ENCODE results near the gene OR2T35.

The OR2T35 gene

GRCh38 chr1:248625166-248625565 lies 19.9 kb downstream of the OR2T35 start:
- DNase-seq, result no peak

GRCh38 chr1:248622570-248623001 lies 22.5 kb downstream of the OR2T35 start:
- no peak for DNase-seq

GRCh38 chr1:248621770-248622169 lies 23.3 kb downstream of the OR2T35 start:
- no peak for DNase-seq

- no peak for DNase-seq
Observed at GRCh38 chr1:248618878-248619277, 26.2 kb downstream of the OR2T35 start.

GRCh38 chr1:248618119-248618518 lies 27.0 kb downstream of the OR2T35 start:
- DNase-seq, result no peak

GRCh38 chr1:248613742-248614141 lies 31.3 kb downstream of the OR2T35 start:
- DNase-seq, result no peak

- DNase-seq, result no peak
Observed at GRCh38 chr1:248611883-248612414, 33.1 kb downstream of the OR2T35 start.

GRCh38 chr1:248610301-248610700 lies 34.8 kb downstream of the OR2T35 start:
- DNase-seq, result no peak

GRCh38 chr1:248599396-248599795 lies 45.7 kb downstream of the OR2T35 start:
- DNase-seq, result no peak

- DNase-seq, result no peak
Observed at GRCh38 chr1:248597589-248597988, 47.5 kb downstream of the OR2T35 start, which contains the start of gene OR2T10. Gene OR2T10 (minus strand): TSS chr1:248597700. CDS start chr1:248593768, 3,932 bp downstream.

- DNase-seq, result no peak
Observed at GRCh38 chr1:248596615-248597014, 48.5 kb downstream of the OR2T35 start.

- DNase-seq, result no peak
Observed at GRCh38 chr1:248593226-248593625, 51.9 kb downstream of the OR2T35 start.

GRCh38 chr1:248592655-248593054 lies 52.4 kb downstream of the OR2T35 start:
- DNase-seq, result no peak

GRCh38 chr1:248590055-248590454 lies 55.0 kb downstream of the OR2T35 start:
- DNase-seq, result no peak

- DNase-seq, result no peak
Observed at GRCh38 chr1:248589334-248589733, 55.7 kb downstream of the OR2T35 start.
